Lower leg skin (tissue), 3 donors: ENCODE data around the gene TIGIT.

ENCODE experiments used
- CTCF ChIP-seq, 3 donors: fragments of 450-650 bp; IDR thresholded peaks; one replicate each; pipeline ENCODE4 v1.5.1; 2016; ENCODE audit warnings: antibody characterized with exemption in 3 of 3, mild to moderate bottlenecking in 3 of 3, moderate library complexity in 2 of 3
- POLR2A ChIP-seq, 2 donors: fragments of 450-650 bp; IDR thresholded peaks; one replicate each; pipeline ENCODE4 v1.6.1; 2016 to 2017; ENCODE audit warnings: antibody characterized with exemption in 2 of 2, mild to moderate bottlenecking in 1 of 2, moderate library complexity in 1 of 2

GRCh38 chr3:114286266-114286665, 7.6 kb upstream of the TIGIT start:
- no peak for TF ChIP-seq CTCF (IDR thresholded peaks at IDR 0.05)
- no peak for TF ChIP-seq POLR2A (IDR thresholded peaks at IDR 0.05)
